H9 (cell line): ENCODE data around the gene NHSL2. TPM values are rescaled to one million over a fixed set of nuclear protein-coding genes. Genes with fewer than 3 reads are reported as not detected.

ENCODE experiments used
- DNase-seq: peaks from one replicate; pipeline ENCODE4 v3.0.0-alpha.2; 2017
- H2AFZ ChIP-seq: one replicate; pipeline ENCODE4 v1.6.1; 2013; ENCODE audit warnings: mild to moderate bottlenecking, low read length, control low read depth, moderate library complexity
- H2AK5ac ChIP-seq: 2 replicates; pipeline ENCODE4 v1.6.1; 2013; ENCODE audit warnings: low read length, control low read depth, mixed read lengths; ENCODE audit not compliant: insufficient read length
- H2BK120ac ChIP-seq: one replicate; pipeline ENCODE4 v1.6.1; 2013; ENCODE audit warnings: low read depth, mild to moderate bottlenecking, low read length, control low read depth, inconsistent platforms; ENCODE audit not compliant: poor library complexity, severe bottlenecking
- H2BK12ac ChIP-seq: 2 replicates; pipeline ENCODE4 v1.6.1; 2013; ENCODE audit warnings: low read length, control low read depth, mixed read lengths, low read depth; ENCODE audit not compliant: insufficient read length
- H2BK15ac ChIP-seq: 2 replicates; pipeline ENCODE4 v1.6.1; 2013; ENCODE audit warnings: low read depth, low read length, control low read depth
- H2BK20ac ChIP-seq: one replicate; pipeline ENCODE4 v1.6.1; 2013; ENCODE audit warnings: low read depth, mild to moderate bottlenecking, low read length, control low read depth, inconsistent platforms; ENCODE audit not compliant: poor library complexity, severe bottlenecking
- H2BK5ac ChIP-seq: 2 replicates; pipeline ENCODE4 v1.6.1; 2013; ENCODE audit warnings: low read length, control low read depth, mixed read lengths; ENCODE audit not compliant: insufficient read length
- H3K14ac ChIP-seq: 2 replicates; pipeline ENCODE4 v1.6.1; 2013; ENCODE audit warnings: low read length, control low read depth; ENCODE audit not compliant: insufficient read depth
- H3K18ac ChIP-seq: 2 replicates; pipeline ENCODE4 v1.6.1; 2013; ENCODE audit warnings: low read depth, mild to moderate bottlenecking, mixed read lengths, low read length, control low read depth; ENCODE audit not compliant: insufficient read length
- H3K23ac ChIP-seq: 2 replicates; pipeline ENCODE4 v1.6.1; 2013; ENCODE audit warnings: low read length, control low read depth, mixed read lengths, low read depth; ENCODE audit not compliant: insufficient read length
- H3K23me2 ChIP-seq: 2 replicates; pipeline ENCODE4 v1.6.1; 2013; ENCODE audit warnings: low read depth, mild to moderate bottlenecking, mixed read lengths, low read length, control low read depth; ENCODE audit not compliant: insufficient read length, poor library complexity, severe bottlenecking
- H3K27ac ChIP-seq: 2 replicates; pipeline ENCODE4 v1.5.1; 2013; ENCODE audit warnings: low read length, control low read depth, mixed read lengths, low read depth; ENCODE audit not compliant: insufficient read length
- H3K27me3 ChIP-seq: 2 replicates; pipeline ENCODE4 v1.6.1; 2013; ENCODE audit warnings: low read length, control low read depth, inconsistent platforms; ENCODE audit not compliant: insufficient read depth
- H3K4ac ChIP-seq: 2 replicates; pipeline ENCODE4 v1.6.1; 2013; ENCODE audit warnings: low read depth, mild to moderate bottlenecking, control low read depth, inconsistent platforms, low read length, moderate library complexity
- H3K4me1 ChIP-seq: 2 replicates; pipeline ENCODE4 v1.6.1; 2013; ENCODE audit warnings: low read length, control low read depth, inconsistent platforms; ENCODE audit not compliant: insufficient read depth
- H3K4me2 ChIP-seq: 2 replicates; pipeline ENCODE4 v1.6.1; 2013; ENCODE audit warnings: low read length, control low read depth, mixed read lengths; ENCODE audit not compliant: insufficient read length, insufficient read depth
- H3K56ac ChIP-seq: 2 replicates; pipeline ENCODE4 v1.6.1; 2013; ENCODE audit warnings: low read depth, mild to moderate bottlenecking, mixed read lengths, low read length, control low read depth; ENCODE audit not compliant: insufficient read length
- H3K79me1 ChIP-seq: 2 replicates; pipeline ENCODE4 v1.6.1; 2013; ENCODE audit warnings: low read depth, mild to moderate bottlenecking, moderate library complexity, low read length, control low read depth, inconsistent platforms; ENCODE audit not compliant: insufficient read depth, poor library complexity, severe bottlenecking
- H3K79me2 ChIP-seq: 2 replicates; pipeline ENCODE4 v1.6.1; 2013; ENCODE audit warnings: low read length, control low read depth, inconsistent platforms; ENCODE audit not compliant: insufficient read depth
- H3K9ac ChIP-seq: 2 replicates; pipeline ENCODE4 v1.6.1; 2013; ENCODE audit warnings: low read length, control low read depth, mixed read lengths; ENCODE audit not compliant: insufficient read length; ENCODE audit errors: extremely low read depth
- H3K9me3 ChIP-seq: one replicate; pipeline ENCODE4 v1.6.1; 2013; ENCODE audit warnings: low read depth, low read length, inconsistent platforms; ENCODE audit not compliant: control insufficient read depth
- H3T11ph ChIP-seq: one replicate; pipeline ENCODE4 v1.6.1; 2013; ENCODE audit warnings: mild to moderate bottlenecking, low read length, control low read depth, inconsistent platforms
- H4K20me1 ChIP-seq: one replicate; pipeline ENCODE4 v1.6.1; 2013; ENCODE audit not compliant: control insufficient read depth, insufficient read length, insufficient read depth
- H4K5ac ChIP-seq: 2 replicates; pipeline ENCODE4 v1.6.1; 2013; ENCODE audit warnings: low read depth, mild to moderate bottlenecking, mixed read lengths, low read length, control low read depth; ENCODE audit not compliant: insufficient read length
- H4K8ac ChIP-seq: replicated peaks from 2 replicates; pipeline ENCODE4 v1.6.1; 2013; ENCODE audit warnings: low read length, control low read depth, mixed read lengths, low read depth; ENCODE audit not compliant: insufficient read length
- H4K91ac ChIP-seq: 2 replicates; pipeline ENCODE4 v1.6.1; 2013; ENCODE audit warnings: low read depth, mild to moderate bottlenecking, moderate library complexity, mixed read lengths, low read length, control low read depth; ENCODE audit not compliant: insufficient read length
- H3K27ac Mint-ChIP-seq, 3 experiments: 2 replicates in 2 of 3; 3 replicates in 1 of 3; pipeline ENCODE4 v1.8.0; 2020 to 2021; ENCODE audit warnings: mixed read lengths in 3 of 3, mild to moderate bottlenecking in 1 of 3, moderate library complexity in 1 of 3
- H3K27me3 Mint-ChIP-seq: 2 replicates; pipeline ENCODE4 v1.8.0; 2021; ENCODE audit warnings: low read depth, mild to moderate bottlenecking, moderate library complexity, mixed read lengths
- H3K36me3 Mint-ChIP-seq, 3 experiments: 2 replicates in 2 of 3; 3 replicates in 1 of 3; pipeline ENCODE4 v1.8.0; 2020 to 2021; ENCODE audit warnings: low read depth in 3 of 3, mixed read lengths in 3 of 3; ENCODE audit not compliant: insufficient read depth in 1 of 3
- H3K4me1 Mint-ChIP-seq, 2 experiments: 2 replicates each; pipeline ENCODE4 v1.8.0; 2020; ENCODE audit warnings: mixed read lengths in 2 of 2
- H3K4me3 Mint-ChIP-seq, 2 experiments: 2 replicates in 1 of 2; 3 replicates in 1 of 2; pipeline ENCODE4 v1.8.0; 2020 to 2021; ENCODE audit warnings: mild to moderate bottlenecking in 2 of 2, mixed read lengths in 2 of 2, moderate library complexity in 1 of 2
- H3K9me3 Mint-ChIP-seq, 2 experiments: 2 replicates in 1 of 2; 3 replicates in 1 of 2; pipeline ENCODE4 v1.8.0; 2020; ENCODE audit warnings: mild to moderate bottlenecking in 2 of 2, mixed read lengths in 2 of 2, moderate library complexity in 1 of 2
- WGBS: extraction: QIAGEN DNeasy Blood & Tissue Kit; methylation state at CpG from one replicate; pipeline ENCODE4 v1.1.7; 2013; ENCODE audit warnings: missing lambda C conversion rate, low lambda C conversion rate, mixed read lengths; ENCODE audit not compliant: insufficient read length; ENCODE audit errors: extremely low coverage; 5-methylcytosine and 5-hydroxymethylcytosine counted together
- total RNA-seq: library from RNA; stranded (reverse); gene quantifications from 2 replicates; pipeline ENCODE4 v1.2.1, GENCODE V29; 2021
- TF ChIP-seq, protein P1 (sequence below): fragments of 200-600 bp; sonication (generic); conservative IDR thresholded peaks from 3 replicates; pipeline ENCODE4 v1.8.0; 2021; ENCODE audit warnings: antibody characterized with exemption, mild to moderate bottlenecking

NHSL2 gene
- total RNA-seq, 1 experiment from 2014 or later, result 6.4 TPM

DNA sequence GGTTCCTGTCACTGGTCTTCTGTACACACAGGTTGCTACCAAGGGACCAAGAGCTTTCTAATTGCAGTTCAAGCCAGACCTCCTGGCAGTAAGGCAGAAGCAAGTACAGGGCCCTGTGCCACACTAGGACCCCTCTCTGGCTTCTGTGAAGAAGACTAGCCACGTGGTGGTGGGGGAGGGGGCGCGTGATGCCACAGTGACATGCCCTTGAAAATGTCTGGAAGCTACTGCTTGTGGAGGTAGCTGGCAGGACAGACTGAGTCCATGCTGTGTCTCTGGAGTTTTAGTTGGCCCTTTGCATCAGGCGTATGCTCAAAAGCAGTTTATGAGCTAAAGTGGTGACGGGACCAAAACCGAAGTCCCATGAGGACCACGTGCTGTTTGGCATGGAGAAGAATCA is 170.2 kb downstream of the NHSL2 start:
- H3K27me3 Mint-ChIP-seq, result no peaks in the 10 kb centered on the region; the same call in none of the 2 replicates
- TF ChIP-seq, protein P1, sequence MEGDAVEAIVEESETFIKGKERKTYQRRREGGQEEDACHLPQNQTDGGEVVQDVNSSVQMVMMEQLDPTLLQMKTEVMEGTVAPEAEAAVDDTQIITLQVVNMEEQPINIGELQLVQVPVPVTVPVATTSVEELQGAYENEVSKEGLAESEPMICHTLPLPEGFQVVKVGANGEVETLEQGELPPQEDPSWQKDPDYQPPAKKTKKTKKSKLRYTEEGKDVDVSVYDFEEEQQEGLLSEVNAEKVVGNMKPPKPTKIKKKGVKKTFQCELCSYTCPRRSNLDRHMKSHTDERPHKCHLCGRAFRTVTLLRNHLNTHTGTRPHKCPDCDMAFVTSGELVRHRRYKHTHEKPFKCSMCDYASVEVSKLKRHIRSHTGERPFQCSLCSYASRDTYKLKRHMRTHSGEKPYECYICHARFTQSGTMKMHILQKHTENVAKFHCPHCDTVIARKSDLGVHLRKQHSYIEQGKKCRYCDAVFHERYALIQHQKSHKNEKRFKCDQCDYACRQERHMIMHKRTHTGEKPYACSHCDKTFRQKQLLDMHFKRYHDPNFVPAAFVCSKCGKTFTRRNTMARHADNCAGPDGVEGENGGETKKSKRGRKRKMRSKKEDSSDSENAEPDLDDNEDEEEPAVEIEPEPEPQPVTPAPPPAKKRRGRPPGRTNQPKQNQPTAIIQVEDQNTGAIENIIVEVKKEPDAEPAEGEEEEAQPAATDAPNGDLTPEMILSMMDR, result no peak
- Histone ChIP-seq H3T11ph (no peak overlapping the region), H2BK20ac (no peak overlapping the region), H2BK15ac (no peak overlapping the region), H3K23ac (no peak overlapping the region), H4K5ac (no peak overlapping the region), H2AFZ (no peak overlapping the region), H4K91ac (no peak overlapping the region), H2BK5ac (no peak overlapping the region), H3K79me1 (no peaks in the 10 kb centered on the region), H3K9ac (no peak overlapping the region), H3K27me3 (no peaks in the 10 kb centered on the region), H3K9me3 (peaks cover 40% of the 10 kb centered on the region), H3K27ac (no peak overlapping the region), H3K4me1 (no peaks in the 10 kb centered on the region), H4K20me1 (no peaks in the 10 kb centered on the region), H3K23me2 (no peaks in the 10 kb centered on the region), H3K79me2 (no peaks in the 10 kb centered on the region), H3K4me2 (no peak overlapping the region), H4K8ac (no peak overlapping the region), H3K56ac (no peak overlapping the region), H3K4ac (no peak overlapping the region), H3K18ac (no peak overlapping the region), H2BK12ac (no peak overlapping the region), H2BK120ac (no peak overlapping the region), H2AK5ac (no peak overlapping the region), H3K14ac (no peak overlapping the region)
- H3K4me1 Mint-ChIP-seq, result peaks cover 15 to 37% of the 10 kb centered on the region in 2 experiments
- peaks cover 87 to 90% of the 10 kb centered on the region in 2 experiments for H3K9me3 Mint-ChIP-seq
- peaks cover 0 to 10% (median 3%) of the 10 kb centered on the region in 3 experiments; a peak in 5 of 7 replicates for H3K36me3 Mint-ChIP-seq
- no CpG with 5 or more reads among the region's 7 CpGs for WGBS
- no peak overlapping the region for H3K4me3 Mint-ChIP-seq
- DNase-seq, result no peak
- no peak overlapping the region for H3K27ac Mint-ChIP-seq
